Measurements from ENCODE around the gene VPS45. TPM values are rescaled to one million over a fixed set of nuclear protein-coding genes. Genes with fewer than 3 reads are reported as not detected.
A peak's percentile ranks its signal among the peaks of the same experiment; 100 is the strongest.

Gene VPS45
- total RNA-seq, 2 experiments from 2014 or later, result 19.4 to 22.8 TPM

DNA sequence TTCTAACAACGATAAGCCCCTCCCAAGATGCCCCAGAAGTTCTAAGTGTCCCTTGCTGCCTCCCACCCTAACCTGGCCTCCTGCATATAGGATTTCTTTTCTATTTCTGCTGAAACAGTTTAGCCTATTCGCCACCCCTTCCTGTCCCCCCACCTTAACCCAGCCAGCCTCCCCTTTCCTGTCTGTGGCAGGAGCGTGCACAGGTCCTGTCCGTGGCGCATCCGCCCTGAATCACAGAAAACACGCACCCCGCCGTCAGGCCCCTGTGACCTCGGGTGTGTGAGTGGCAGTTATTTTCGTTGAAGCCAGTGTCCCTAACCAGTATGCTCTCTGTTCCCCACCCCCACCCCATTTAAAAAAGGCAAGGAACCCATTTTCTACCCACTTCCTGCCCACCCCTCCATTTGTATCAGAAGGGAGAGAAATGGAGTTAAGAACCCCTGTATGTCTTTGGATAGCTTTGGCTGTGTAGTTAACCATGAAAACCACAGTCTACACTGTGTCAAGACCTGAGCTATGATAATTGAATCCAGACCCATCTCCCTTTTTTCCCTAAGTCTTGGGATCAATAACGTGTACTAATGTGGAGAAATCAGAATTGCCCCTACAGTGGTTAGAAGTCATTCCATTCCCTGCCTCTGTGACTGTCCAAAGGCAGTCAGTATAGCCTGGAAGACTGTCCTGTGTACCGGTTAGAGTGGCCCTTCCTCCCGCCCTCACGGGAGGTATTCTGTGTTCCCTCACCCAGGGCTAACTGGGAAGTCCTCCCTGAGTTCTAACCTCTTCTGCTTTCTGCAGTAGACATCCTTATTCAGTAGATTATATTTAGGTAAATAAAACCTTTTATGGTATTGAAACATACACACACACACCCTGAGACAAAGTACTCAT lies 84.0 kb downstream of the VPS45 start:
- Mint-ChIP-seq H3K4me3 (peak overlapping the region; percentile 83), H3K27me3 (peaks cover 1% of the 10 kb centered on the region), H3K4me1 (ENCODE audit: low read depth) (peaks cover 60% of the 10 kb centered on the region), H3K27ac (peak overlapping the region; percentile 89), H3K9me3 (no peaks in the 10 kb centered on the region), H3K36me3 (ENCODE audit: low read depth) (peaks cover 28% of the 10 kb centered on the region)
- ATAC-seq, result peak; percentile 68
- DNase-seq, result peak; percentile 77
- CTCF ChIA-PET, result interaction anchor here (1.0 to 3.7 kb wide), 5 partner anchors 9 to 78 kb away, joined by 4 to 11 read pairs (median 5); no protein-coding TSS in a partner anchor
- intact Hi-C loops (cut with micrococcal nuclease), result loop anchor here (2.0 kb wide), 1 partner anchor 13 kb away; no protein-coding TSS in a partner anchor
- TF ChIP-seq, protein P1, sequence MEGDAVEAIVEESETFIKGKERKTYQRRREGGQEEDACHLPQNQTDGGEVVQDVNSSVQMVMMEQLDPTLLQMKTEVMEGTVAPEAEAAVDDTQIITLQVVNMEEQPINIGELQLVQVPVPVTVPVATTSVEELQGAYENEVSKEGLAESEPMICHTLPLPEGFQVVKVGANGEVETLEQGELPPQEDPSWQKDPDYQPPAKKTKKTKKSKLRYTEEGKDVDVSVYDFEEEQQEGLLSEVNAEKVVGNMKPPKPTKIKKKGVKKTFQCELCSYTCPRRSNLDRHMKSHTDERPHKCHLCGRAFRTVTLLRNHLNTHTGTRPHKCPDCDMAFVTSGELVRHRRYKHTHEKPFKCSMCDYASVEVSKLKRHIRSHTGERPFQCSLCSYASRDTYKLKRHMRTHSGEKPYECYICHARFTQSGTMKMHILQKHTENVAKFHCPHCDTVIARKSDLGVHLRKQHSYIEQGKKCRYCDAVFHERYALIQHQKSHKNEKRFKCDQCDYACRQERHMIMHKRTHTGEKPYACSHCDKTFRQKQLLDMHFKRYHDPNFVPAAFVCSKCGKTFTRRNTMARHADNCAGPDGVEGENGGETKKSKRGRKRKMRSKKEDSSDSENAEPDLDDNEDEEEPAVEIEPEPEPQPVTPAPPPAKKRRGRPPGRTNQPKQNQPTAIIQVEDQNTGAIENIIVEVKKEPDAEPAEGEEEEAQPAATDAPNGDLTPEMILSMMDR (IDR thresholded peaks at IDR 0.05), result no peak
- POLR2A ChIA-PET, result interaction anchor here (0.6 to 1.4 kb wide), 5 partner anchors 9 to 264 kb away, joined by 3 to 7 read pairs (median 3); partner anchors contain the start of gene VPS45

DNA sequence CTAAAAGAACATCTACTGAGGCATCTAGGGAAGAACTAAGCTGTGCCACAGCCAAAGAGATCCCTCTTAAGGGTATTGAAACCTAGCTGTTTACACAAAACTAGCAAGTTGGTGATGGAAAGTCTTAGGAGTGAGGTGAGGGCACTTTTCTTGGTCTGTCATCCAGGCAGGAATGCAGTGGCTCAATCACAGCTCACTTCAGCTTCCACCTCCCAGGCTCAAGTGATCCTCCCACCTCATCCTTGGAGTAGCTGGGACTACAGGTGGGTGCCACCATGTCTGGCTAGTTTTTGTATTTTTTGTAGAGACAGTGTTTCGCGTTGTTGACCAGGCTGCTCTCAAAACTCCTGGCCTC lies 84.6 kb downstream of the VPS45 start:
- TF ChIP-seq, protein P1 (IDR thresholded peaks at IDR 0.05), result no peak
- DNase-seq, result no peak
- peaks cover 59% of the 10 kb centered on the region for H3K4me1 Mint-ChIP-seq (ENCODE audit: low read depth)
- no peaks in the 10 kb centered on the region for H3K9me3 Mint-ChIP-seq
- H3K27ac Mint-ChIP-seq, result peak overlapping the region; percentile 89
- no peak for ATAC-seq
- H3K4me3 Mint-ChIP-seq, result peak overlapping the region; percentile 83
- peaks cover 33% of the 10 kb centered on the region for H3K36me3 Mint-ChIP-seq (ENCODE audit: low read depth)
- POLR2A ChIA-PET, result interaction anchor here (1.3 to 1.6 kb wide), 3 partner anchors 9 to 85 kb away, joined by 3 to 5 read pairs (median 5); partner anchors contain the start of gene VPS45
- intact Hi-C loops (cut with micrococcal nuclease), result no loop called here
- H3K27me3 Mint-ChIP-seq, result peaks cover 1% of the 10 kb centered on the region
- CTCF ChIA-PET, result interaction anchor here (1.0 to 3.7 kb wide), 4 partner anchors 10 to 78 kb away, joined by 4 to 11 read pairs (median 5); no protein-coding TSS in a partner anchor

DNA sequence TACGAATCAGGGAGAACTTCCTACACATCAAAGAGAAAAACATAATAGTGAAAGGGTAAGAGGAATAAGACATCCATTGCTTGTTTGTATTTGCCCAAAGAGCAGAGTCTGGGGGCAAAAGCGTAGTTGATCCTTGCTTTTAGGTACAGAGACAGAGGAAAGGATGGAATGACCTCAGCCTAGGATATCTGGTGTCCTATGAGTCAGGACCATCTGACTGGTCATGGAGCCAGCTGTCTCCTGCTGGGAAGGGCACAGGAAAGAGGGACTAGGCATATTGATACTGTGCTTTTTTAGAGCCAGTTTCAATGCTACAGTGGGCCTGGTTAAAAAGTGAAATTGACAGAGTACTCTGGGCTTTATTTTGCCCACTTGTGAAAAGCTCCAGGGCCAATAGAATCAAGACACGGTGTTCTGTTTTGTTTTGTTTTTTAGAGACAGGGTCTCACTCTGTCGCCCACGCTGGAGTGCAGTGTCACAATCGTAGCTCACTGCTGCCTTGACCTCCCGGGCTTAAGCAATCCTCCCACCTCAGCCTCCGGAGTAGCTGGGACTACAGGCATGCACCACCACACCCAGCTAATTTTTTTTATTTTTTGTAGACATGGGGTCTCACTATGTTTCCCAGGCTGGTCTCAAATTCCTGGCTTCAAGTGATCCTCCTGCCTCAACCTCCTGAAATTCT lies 85.3 kb downstream of the VPS45 start:
- Mint-ChIP-seq H3K4me1 (ENCODE audit: low read depth) (peaks cover 57% of the 10 kb centered on the region), H3K36me3 (ENCODE audit: low read depth) (peaks cover 40% of the 10 kb centered on the region)
- intact Hi-C loops (cut with micrococcal nuclease), result no loop called here

DNA sequence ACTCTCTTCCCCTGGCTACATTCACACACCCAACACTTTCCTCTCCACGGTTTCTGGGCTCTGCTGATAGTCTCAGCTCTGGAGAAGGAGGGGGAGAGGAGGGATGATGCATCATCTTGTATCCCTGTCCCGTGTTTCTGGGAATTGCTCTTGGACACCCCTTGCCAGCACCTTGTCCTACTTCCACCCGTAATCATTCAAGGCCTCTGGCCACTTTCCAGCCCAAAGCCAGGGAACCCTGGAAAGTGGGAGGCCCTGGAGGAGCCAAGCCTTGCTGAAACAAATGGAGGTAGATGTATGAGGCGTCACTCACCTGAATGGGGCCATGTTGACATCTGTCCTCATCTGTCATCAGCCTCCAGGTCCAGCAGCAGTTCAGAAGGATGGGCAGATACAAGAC lies 86.6 kb downstream of the VPS45 start:
- H3K4me3 Mint-ChIP-seq, result no peak overlapping the region
- intact Hi-C loops (cut with micrococcal nuclease), result no loop called here

More for the DNA sequence above, 85.3 kb downstream of the VPS45 start:
- Mint-ChIP-seq H3K4me3 (no peak overlapping the region), H3K27me3 (peaks cover 1% of the 10 kb centered on the region), H3K27ac (peak overlapping the region; percentile 67), H3K9me3 (no peaks in the 10 kb centered on the region)
- TF ChIP-seq, protein P1 (IDR thresholded peaks at IDR 0.05), result no peak
- ATAC-seq (no peak), DNase-seq (no peak)
- ChIA-PET POLR2A (interaction anchor here (1.4 to 1.6 kb wide), 2 partner anchors 8 to 10 kb away, joined by 4 to 5 read pairs; no protein-coding TSS in a partner anchor), CTCF (interaction anchor here (1.4 to 3.7 kb wide), 2 partner anchors 12 to 79 kb away, joined by 5 to 11 read pairs; no protein-coding TSS in a partner anchor)

More for the DNA sequence above, 86.6 kb downstream of the VPS45 start:
- ChIA-PET POLR2A (interaction anchor here (1.4 kb wide), 1 partner anchor 11 kb away, joined by 4 read pairs; no protein-coding TSS in a partner anchor), CTCF (interaction anchor here (2.8 to 3.7 kb wide), 2 partner anchors 11 kb away, joined by 9 to 11 read pairs; no protein-coding TSS in a partner anchor)
- no peak for ATAC-seq
- Mint-ChIP-seq H3K36me3 (ENCODE audit: low read depth) (peaks cover 48% of the 10 kb centered on the region), H3K4me1 (ENCODE audit: low read depth) (peaks cover 55% of the 10 kb centered on the region), H3K27me3 (no peaks in the 10 kb centered on the region), H3K27ac (peak overlapping the region; percentile 39), H3K9me3 (no peaks in the 10 kb centered on the region)
- TF ChIP-seq, protein P1 (IDR thresholded peaks at IDR 0.05), result no peak
- no peak for DNase-seq
